ENCODE results near the gene KAT7.

DNA sequence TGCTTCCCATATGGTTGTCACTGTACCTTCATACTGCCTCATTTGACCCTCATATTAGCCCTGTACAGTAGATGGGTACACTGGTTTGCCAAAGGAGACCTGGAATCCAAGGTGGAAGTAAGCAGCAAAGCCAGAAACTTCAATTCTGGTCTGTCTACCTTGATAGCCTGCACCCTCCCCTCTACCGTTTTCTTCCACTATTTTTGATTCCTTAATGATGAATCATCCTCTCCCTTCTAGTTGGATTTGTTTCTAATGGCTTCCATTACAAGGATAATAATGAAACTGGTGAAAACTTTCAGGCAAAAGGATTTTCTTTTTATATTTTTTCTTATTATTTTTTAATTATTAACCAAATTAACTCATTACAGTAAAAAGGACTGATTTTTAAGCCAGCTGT is 42.1 kb downstream of the KAT7 start:
- 0 out of 2 replicates have a peak, but pooled peaks have one; percentile 9 for TF ChIP-seq POLR2AphosphoS5 (IDR thresholded peaks at IDR 0.05; ENCODE audit: low read depth, low read length)
- TF ChIP-seq EZH2phosphoT487 (IDR thresholded peaks at IDR 0.05; ENCODE audit: borderline replicate concordance, low read depth), result no peak
- TF ChIP-seq NFIC (IDR thresholded peaks at IDR 0.05; ENCODE audit: borderline replicate concordance), result no peak
- TF ChIP-seq, protein P1, sequence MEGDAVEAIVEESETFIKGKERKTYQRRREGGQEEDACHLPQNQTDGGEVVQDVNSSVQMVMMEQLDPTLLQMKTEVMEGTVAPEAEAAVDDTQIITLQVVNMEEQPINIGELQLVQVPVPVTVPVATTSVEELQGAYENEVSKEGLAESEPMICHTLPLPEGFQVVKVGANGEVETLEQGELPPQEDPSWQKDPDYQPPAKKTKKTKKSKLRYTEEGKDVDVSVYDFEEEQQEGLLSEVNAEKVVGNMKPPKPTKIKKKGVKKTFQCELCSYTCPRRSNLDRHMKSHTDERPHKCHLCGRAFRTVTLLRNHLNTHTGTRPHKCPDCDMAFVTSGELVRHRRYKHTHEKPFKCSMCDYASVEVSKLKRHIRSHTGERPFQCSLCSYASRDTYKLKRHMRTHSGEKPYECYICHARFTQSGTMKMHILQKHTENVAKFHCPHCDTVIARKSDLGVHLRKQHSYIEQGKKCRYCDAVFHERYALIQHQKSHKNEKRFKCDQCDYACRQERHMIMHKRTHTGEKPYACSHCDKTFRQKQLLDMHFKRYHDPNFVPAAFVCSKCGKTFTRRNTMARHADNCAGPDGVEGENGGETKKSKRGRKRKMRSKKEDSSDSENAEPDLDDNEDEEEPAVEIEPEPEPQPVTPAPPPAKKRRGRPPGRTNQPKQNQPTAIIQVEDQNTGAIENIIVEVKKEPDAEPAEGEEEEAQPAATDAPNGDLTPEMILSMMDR (IDR thresholded peaks at IDR 0.05), result no peak
- TF ChIP-seq SIN3A (IDR thresholded peaks at IDR 0.05; ENCODE audit: borderline replicate concordance, low read depth, low read length), result no peak
- no peak for TF ChIP-seq RCOR1 (IDR thresholded peaks at IDR 0.05; ENCODE audit: low read length)
- no peak for TF ChIP-seq TAF1 (IDR thresholded peaks at IDR 0.05; ENCODE audit: borderline replicate concordance, low read depth, low read length)
- no peak for TF ChIP-seq SMC3 (IDR thresholded peaks at IDR 0.05; ENCODE audit: low read depth, low read length)

Measured in SK-N-SH (cell line).